Left colon (tissue), 2 donors: Measurements from ENCODE around the gene FAM53B. TPM values are rescaled to one million over a fixed set of nuclear protein-coding genes. Genes with fewer than 3 reads are reported as not detected.

Experiments
- ATAC-seq: fragments of 200-7000 bp; cut with Tn5 transposase; one replicate; pipeline ENCODE4 v1.9.1; 2020; ENCODE audit warnings: mild to moderate bottlenecking, moderate library complexity
- DNase-seq, 2 donors: peaks; one replicate each; pipeline ENCODE4 v3.0.0-alpha.2; 2020
- intact Hi-C, 2 donors: fragments of 100-400 bp; cut with DNase I in 1 of 2; cut with micrococcal nuclease in 1 of 2; formaldehyde crosslinking; loops; one replicate each; pipeline versions ENCODE4 v1.11.2 to v1.14.0; 2022; cut with DNase I, micrococcal nuclease
- total RNA-seq, 2 donors: library from RNA; stranded (reverse); fragmentation: NEBNext Ultra II Directional; extraction: Animal tissue kit (Norgen Biotek cat#: 25700); gene quantifications; one replicate each; pipeline ENCODE4 v1.2.1, GENCODE V29; 2021
- donor health status: DM: no; HTN: no; CAD: no.
- donor health status: DM: yes; HTN: yes; CAD: no.

The FAM53B gene
- total RNA-seq, 2 donors from 2014 or later = 31.6 to 48.0 TPM

DNA sequence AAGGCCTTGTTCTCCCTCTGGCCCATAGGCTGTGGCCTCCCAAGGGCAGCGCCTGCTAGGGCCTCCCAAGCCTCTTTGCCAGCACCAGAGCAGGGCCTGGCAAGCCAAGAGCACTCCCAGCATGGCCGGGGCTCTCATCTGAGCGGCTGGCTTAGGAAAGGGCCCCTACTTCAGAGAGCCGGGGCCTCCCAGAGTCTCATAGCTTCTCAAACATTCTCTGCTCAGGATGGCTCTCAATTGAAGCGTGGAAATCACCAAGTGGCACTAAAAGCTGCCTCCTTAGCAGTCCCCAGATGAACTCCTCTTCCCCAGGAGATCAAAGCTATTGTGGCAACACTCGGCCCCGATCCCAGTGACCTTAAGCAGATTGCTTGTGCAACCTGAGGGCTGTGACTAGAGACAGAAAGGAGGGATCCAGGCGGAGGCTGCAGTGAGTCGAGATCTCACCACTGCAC is 69.4 kb downstream of the FAM53B start:
- ATAC-seq = no peak
- DNase-seq = no peak
- intact Hi-C loops = no loop called here

DNA sequence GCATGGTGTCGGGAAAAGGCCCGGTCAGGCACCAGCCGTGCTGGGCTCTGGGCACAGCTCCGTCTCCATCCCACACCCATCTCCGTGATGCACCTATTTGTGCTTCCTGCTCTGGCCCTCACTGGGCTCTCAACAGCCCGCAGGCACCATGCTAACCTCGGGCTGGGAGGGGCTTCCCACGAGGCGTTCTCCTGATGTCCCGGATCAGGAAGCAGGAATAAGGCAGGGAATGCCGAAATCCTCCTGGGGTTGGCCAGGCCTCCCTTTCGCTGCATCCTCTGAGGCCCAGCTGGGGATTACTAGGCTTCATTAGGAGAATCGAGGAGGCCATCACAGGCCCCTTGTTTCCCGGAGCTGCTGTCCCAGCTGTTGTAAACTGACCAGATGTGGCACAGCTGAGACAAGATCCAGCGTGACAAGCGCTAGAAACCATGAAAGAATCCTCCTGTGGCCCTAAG is 72.0 kb downstream of the FAM53B start:
- intact Hi-C loops = no loop called here
- no peak for ATAC-seq
- DNase-seq = no peak

- DNase-seq = no peak
- intact Hi-C loops = no loop called here
Observed at GRCh38 chr10:124671486-124672075, 72.6 kb downstream of the FAM53B start.

GRCh38 chr10:124670849-124671248 is 73.3 kb downstream of the FAM53B start:
- no peak for DNase-seq
- no peak for ATAC-seq
- intact Hi-C loops = no loop called here

More at GRCh38 chr10:124671486-124672075, 72.6 kb downstream of the FAM53B start:
- ATAC-seq = no peak

DNA sequence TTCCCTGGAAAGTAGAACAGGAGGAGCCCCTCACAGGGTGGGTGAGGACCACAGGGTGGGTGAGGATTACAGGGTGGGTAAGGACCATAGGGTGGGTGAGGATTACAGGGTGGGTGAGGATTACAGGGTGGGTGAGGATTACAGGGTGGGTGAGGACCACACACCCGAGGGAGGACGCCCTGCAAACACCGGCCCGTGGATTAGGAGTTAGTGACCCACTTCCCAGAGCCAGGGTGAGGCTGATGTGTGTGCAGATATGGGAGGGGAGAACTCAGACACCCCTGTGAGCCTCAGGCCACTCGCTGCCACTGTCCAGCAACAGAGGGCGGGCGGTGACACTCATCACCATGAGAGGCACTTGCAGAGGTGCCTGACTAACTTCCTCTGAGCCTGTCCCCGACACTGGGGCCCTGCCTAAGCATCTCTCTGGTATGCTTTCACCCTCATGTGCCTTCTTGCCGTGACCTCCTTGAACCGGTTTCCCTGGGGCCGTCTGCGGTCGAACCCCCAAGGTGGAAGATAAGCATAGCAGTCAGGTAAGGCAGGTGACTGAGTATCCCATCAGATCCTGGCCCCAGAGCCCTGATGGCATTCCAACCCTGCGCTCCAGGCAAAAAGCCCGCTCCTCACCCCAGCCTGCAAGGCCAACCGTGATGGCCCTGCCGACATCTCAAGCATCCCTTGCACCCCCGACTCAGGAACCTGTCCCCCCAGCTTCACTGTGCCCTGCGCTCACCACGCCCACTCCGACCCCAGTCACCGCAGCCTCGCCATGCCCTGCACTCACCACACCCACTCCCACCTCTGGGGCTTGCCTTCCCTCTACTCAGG is 74.1 kb downstream of the FAM53B start:
- no peak for DNase-seq
- intact Hi-C loops = no loop called here
- ATAC-seq = no peak

GRCh38 chr10:124669141-124669823 is 74.9 kb downstream of the FAM53B start:
- no peak for DNase-seq
- no peak for ATAC-seq
- intact Hi-C loops = no loop called here

GRCh38 chr10:124668517-124669051 is 75.6 kb downstream of the FAM53B start:
- intact Hi-C loops = no loop called here
- no peak for ATAC-seq
- no peak for DNase-seq

DNA sequence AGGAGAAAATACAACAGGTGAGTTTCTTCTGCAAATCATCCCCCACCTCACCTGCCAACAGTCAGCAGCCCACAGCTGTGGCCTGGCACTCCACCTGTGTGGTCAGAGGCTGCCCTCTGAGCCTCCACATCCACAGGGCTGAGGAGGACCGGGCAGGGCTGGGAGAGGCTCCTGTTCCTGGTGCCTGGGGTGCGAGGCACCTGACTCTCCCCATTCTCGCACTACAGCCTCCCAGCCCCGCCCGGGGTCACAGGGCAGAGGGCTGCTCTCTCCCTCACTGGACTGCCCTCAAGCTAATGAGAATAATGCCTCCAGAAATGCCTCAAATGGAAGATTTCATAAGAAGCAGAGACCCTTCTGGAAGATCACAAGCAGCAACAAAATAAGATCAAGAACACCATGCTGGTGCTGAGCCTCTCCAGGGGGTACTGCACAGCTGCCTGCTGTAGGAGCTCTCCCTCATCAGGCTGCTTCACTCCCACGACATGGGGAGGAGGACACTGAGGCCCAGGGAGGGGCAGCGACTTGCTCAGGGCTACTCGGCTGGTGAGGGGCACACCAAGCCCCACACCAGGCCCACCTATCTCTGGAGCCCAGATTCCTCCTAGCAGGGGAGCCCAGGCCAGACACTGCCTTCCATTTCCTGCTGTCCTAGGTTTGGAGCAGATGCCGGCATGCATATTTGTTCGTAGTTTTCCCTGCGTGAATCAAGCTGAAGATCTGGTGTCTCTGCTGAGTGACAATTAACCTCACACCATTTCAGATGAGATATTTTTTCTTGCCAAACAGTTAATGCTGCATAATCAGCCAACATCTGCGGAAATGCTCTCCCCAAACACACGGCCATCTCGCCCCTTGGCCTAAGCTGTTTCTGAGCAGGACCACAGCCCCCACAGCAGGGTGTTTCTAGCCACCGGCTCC is 76.5 kb downstream of the FAM53B start:
- DNase-seq (no peak), ATAC-seq (peak; percentile 81)
- intact Hi-C loops = no loop called here

DNA sequence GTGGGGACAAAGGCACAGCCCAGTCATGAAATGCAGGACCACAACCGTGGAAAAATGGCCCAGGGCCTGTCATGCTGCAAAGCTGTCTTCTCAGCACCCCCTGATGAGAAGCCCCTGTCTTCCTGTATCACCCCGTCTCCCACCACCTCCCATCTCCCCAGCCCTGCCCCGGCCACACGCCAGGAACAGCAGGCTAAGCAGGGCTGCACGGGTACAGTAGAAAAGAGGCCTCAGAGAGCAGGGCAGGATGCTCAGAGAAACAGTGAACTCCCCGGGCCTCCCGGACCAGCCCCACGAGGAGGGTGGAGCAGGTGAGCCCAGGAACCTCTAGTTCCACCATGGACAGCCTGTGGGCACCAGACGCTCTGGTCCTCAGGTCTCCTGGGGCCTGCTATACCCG is 77.7 kb downstream of the FAM53B start:
- no peak for DNase-seq

DNA sequence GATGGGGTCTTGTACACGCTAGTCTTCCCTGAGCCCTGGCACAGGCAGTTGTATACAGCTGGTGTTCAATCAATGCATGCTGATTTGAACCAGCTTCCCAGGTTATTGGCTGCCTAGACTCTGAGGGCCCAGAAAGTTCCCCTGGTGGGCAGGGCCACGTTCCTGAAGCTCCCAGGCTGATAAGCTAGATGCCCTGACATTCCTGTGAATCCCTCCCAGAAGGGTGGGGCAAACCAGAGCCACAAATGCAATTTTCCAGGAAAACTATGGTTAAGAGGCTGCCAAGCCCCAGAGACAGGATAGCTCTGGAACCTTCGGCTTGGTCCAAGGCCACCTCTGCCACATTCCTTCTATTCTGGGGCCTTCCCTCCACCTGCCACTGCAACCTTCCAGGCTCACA is 78.2 kb downstream of the FAM53B start:
- DNase-seq (no peak), ATAC-seq (peak; percentile 44)
- intact Hi-C loops = no loop called here

More for the DNA sequence above, 77.7 kb downstream of the FAM53B start:
- intact Hi-C loops = no loop called here
- ATAC-seq = no peak

DNA sequence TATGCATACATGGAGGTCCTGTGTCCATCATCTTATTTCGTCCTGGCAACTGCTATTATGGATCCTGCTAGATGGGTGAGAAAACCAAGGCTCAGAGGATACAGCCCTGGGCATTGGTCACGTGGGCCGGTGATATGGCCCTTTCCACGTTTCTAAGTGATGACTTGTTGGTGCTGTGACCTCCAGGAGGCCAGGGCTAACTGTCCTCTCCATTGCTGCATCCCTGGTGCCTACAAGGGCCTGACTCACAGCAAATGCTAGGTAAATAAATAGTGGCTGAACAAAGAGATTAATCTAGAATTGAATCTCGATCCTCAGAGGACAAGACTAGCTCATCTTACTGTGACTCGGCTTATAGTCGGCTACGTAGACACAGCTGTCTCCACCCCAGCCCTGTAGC is 78.6 kb downstream of the FAM53B start:
- intact Hi-C loops = no loop called here
- DNase-seq (no peak), ATAC-seq (no peak)

DNA sequence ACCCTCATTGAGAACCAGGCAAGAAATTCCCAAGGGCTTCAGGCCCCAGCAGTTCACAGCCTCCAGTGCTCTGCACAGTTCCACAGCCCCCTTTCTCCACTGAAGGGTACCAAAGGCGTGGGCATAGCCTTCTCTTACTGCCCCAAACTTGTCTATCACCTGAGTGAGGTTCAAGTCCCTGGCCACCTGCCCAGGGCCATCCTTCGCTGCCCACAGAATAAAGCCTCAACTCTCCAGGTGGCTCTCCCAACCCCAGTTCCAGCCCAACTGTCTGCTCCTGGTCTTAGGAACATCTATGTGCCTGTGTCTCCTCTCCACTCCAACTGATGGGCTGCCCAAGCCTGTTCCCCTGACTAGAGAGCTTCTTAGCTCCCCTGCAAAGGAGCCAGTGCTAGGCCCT is 79.1 kb downstream of the FAM53B start:
- intact Hi-C loops = no loop called here
- DNase-seq (no peak), ATAC-seq (no peak)

- no peak for DNase-seq
- intact Hi-C loops = no loop called here
Observed at GRCh38 chr10:124663766-124664360, 80.3 kb downstream of the FAM53B start.

GRCh38 chr10:124663228-124663627 is 81.0 kb downstream of the FAM53B start:
- DNase-seq (no peak), ATAC-seq (no peak)
- intact Hi-C loops = no loop called here

More at GRCh38 chr10:124663766-124664360, 80.3 kb downstream of the FAM53B start:
- no peak for ATAC-seq

- ATAC-seq (no peak), DNase-seq (no peak)
- intact Hi-C loops = no loop called here
Observed at GRCh38 chr10:124661660-124662180, 82.5 kb downstream of the FAM53B start.

DNA sequence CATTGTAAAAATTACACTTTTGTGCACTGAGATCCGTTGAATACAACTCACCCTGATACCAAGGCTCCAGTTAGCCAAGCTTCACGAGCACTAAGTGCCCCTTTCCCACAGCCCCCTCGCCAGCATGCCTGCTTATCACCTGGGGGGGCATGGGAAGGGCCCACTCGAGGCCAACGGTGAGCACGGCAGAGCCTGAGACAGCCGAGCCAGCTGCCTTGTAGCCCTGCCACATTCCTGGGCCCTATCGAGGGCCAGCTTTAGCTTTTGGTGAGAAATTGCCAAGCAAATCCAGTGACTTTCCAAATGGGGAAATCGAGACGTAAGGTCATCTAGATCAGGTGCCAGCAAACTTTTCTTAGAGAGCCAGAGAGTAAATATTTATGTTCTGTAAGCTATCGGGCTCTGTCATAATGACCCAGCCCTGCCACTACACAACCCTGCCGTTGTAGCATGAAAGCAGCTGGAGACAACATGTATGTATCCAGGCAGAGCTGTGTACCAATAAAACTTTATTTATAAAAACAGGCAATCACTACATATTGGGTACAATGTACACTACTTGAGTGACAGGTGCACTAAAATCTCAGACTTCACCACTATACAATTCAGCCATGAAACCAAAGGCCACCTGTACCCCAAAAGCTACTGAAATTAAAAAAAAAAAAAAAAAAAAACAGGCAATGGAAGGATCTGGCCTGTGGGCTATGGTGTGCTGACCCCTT is 83.6 kb downstream of the FAM53B start:
- DNase-seq = no peak
- intact Hi-C loops = no loop called here

DNA sequence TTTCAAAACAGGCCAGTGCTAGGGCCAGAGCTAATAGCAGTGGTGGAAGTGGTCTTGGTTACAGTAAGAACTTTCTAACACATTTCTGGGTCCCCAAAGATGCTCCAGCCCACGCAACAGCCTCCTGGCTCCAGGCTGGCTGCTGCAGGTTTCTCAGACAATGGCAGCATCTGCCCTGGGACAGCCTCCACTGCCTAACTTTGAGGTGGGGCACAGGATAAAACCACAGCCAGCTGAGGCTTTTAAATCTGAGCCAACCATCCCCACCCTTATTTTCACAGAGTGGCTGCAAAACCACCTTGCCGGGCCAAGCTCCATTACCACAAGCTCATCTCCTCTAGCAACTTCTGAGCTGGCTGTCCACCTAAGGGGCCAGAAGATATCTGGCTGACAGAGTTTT is 84.8 kb downstream of the FAM53B start:
- DNase-seq = no peak
- intact Hi-C loops = no loop called here
- no peak for ATAC-seq

More for the DNA sequence above, 83.6 kb downstream of the FAM53B start:
- ATAC-seq = peak; percentile 45
